ENCODE results near the gene BPTF.
"Not testable (repeated sequence)": the region's sequence is repeated elsewhere in the genome, so short reads cannot be mapped to it uniquely, and the experiment has no call there.

Gene BPTF, protein sequence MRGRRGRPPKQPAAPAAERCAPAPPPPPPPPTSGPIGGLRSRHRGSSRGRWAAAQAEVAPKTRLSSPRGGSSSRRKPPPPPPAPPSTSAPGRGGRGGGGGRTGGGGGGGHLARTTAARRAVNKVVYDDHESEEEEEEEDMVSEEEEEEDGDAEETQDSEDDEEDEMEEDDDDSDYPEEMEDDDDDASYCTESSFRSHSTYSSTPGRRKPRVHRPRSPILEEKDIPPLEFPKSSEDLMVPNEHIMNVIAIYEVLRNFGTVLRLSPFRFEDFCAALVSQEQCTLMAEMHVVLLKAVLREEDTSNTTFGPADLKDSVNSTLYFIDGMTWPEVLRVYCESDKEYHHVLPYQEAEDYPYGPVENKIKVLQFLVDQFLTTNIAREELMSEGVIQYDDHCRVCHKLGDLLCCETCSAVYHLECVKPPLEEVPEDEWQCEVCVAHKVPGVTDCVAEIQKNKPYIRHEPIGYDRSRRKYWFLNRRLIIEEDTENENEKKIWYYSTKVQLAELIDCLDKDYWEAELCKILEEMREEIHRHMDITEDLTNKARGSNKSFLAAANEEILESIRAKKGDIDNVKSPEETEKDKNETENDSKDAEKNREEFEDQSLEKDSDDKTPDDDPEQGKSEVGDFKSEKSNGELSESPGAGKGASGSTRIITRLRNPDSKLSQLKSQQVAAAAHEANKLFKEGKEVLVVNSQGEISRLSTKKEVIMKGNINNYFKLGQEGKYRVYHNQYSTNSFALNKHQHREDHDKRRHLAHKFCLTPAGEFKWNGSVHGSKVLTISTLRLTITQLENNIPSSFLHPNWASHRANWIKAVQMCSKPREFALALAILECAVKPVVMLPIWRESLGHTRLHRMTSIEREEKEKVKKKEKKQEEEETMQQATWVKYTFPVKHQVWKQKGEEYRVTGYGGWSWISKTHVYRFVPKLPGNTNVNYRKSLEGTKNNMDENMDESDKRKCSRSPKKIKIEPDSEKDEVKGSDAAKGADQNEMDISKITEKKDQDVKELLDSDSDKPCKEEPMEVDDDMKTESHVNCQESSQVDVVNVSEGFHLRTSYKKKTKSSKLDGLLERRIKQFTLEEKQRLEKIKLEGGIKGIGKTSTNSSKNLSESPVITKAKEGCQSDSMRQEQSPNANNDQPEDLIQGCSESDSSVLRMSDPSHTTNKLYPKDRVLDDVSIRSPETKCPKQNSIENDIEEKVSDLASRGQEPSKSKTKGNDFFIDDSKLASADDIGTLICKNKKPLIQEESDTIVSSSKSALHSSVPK (N-terminal part only)

DNA sequence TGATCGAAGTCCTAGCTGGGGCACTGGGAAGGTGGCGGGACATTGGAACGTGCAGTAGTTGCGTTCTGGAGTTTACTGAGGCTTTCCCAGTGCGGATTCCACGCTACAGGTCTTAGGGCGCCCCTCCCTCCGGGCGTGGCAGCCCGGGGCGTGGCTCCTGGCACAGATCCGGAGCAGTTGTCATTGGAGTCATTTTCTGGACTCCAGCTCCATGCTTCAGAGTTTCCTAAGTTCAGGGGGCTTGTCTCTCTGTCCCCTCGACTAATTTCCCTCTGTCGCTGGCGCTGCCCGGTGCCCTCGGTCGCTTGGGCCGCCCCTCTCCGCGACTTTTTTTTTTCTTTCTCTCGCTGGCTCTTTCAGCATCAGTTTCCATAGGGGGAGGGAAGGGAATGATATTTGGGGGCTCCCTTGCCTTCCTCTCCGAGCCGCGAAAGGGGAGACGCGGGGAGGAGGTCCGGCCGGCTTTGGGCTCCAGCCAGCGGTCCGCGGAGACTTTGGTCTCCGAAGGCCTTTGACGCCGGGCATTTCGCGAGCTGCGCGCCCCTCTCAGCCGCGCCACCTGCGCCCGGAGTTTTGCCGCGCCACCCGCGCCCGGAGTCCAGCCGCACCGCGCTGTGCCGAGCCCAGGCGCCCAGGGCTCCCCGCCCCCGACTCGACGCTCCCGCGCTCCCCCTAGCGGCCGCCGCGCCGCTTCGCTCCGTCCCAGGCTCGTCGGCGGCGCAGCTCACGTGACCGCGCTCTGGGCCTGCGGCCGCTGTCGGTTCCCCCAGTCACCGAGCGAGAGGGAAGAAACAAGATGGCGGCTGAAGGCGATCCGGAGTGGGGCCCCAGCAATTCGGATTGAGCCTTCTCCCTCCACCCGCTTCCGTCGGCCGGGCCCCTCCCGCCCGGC is at the start of gene BPTF:
Gene BPTF (plus strand): TSS at position 769 of the 892 bp plus-strand sequence. CDS start 222 bp downstream, outside the sequence.
- peak; percentile 85 to 89 for DNase-seq (ENCODE audit: low read depth in 2 of 2)

DNA sequence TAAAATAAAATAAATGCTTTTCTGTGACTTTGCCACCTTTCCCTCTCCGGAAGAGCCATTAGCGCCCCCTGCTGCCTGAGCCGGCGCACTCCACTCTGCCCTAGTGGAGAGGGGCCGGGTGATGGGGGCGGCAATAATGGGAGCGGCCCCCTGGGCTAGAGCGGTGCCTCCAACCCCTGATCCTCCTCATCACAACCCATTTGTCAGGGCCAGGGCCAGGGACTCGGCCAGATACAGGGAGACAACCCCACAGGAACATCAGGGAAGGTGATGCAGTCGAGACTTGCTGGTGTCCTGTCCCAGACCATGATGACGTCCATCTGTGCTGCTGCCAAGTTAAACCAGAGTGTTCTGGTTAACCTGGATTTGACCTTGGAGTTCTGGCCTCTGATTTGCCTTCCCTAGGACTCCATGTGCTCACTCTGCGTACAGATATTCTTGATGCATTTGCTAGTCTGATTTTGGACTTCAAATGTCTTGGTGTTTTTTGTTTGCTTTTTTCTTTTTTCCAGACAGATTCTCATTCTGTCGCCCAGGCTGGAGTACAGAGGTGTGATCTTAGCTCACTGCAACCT is 46.1 kb upstream of the BPTF start:
- peak in 1 of 2 donors; percentile 10 for DNase-seq (ENCODE audit: low read depth in 2 of 2)

DNA sequence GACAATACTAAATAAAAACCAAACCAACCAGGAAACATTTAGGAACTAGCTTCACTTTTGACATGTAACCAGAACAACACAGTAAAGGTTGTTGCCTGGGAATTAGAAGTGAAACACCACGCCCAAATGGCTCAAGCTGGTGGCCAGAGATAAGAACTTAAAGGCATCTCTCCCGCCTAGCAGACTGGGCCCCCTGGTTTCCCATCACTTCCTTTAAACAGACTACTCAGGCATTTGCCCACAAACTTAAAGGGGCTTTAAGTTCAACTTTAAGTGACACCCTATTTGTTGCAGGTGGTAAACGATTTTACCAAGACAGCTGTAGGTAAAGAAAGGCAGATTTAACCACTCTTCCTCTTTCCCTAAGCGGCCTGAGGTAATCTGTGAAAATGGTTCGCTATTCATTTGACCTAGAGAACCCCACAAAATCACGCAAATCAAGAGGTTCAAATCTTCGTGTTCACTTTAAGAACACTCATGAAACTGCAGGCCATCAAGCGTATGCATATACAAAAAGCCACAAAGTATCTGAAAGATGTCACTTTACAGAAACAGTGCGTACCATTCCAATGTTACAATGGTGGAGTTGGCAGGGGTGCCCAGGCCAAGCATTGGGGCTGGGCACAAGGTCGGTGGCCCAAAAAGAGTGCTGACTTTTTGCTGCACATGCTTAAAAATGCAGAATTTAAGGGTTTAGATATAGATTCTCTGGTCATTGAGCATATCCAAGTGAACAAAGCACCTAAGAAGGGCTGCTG is 40.8 kb upstream of the BPTF start:
- DNase-seq (ENCODE audit: low read depth in 2 of 2) = no peak

DNA sequence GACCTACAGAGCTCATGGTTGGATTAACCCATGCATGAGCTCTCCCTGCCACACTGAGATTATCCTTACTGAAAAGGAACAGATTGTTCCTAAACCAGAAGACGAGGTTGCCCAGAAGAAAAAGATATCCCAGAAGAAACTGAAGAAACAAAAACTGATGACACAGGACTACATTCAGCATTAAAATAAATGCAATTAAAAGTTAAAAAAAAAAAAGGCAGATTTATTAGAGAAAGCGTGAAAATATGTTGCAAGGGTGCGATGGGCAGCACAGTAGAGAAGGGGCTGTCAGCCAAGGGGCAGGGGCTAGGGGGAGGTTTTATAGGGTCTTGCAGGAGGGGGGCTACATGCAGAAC is 40.2 kb upstream of the BPTF start:
- DNase-seq (ENCODE audit: low read depth in 2 of 2) = no peak

DNA sequence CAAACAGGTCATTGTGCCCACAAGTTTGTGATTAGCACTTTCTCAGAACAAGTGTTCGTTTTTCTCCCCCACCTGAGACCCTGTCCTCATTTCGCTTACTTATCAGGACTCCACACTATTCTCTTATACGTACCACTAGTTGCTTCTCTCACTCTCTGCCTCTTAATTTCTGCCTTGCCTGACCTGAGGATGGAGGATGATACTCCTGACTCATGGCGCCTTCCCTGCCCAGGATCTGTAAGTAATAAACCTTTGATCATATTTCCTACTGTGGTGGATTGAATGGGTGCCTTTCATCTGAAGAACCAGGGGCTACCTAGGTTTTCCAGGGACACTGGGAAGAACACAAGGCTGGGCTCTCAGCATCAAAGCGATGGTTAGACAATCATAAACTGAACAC is 39.8 kb upstream of the BPTF start:
- DNase-seq (ENCODE audit: low read depth in 2 of 2) = no peak

DNA sequence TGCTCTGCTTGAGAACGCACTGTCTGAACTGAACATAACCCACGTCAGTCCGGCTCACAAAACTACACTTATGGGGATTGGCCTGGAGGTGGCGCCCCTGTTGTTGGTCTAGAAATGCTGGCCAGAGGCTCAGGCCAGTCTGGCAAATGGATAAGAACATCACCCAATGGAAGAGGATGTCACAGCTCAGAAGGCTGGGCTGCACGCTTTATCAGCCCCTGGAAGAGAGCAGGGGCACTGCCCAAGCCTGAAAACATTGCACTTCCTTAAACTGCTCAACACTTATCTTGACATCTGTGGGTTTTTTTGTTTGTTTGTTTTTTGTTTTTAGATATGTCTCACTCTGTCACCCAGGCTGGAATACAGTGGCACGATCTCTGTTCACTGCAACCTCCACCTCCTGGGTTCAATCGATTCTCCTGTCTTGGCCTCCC is 24.8 kb upstream of the BPTF start:
- DNase-seq (ENCODE audit: low read depth in 2 of 2) = peak; percentile 20 to 34

DNA sequence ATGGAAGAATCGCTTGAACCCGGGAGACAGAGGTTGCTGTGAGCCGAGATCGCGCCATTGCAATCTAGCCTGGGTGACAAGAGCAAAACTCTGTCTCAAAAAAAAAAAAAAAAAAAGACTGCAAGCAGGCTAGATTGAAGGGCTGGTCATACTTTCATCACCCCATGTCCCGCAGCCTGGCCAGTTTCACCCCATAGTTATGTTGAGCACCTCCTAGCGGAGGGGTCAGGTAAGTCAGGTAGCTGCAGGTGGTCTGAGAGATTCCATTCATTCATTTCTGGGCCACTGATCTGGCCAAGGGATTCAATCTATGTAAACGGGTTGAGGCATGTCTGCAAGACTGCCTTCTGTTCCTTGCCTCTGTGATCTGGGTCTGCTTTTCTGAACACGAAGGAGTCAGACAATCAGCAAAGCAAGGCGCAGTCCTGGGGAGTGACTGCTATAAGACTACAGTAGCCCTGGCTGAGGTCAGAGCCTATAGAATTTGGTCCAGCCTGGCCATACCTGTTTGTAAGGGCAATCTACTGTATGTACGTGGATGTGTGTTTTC is 23.6 kb upstream of the BPTF start:
- DNase-seq (ENCODE audit: low read depth in 2 of 2) = no peak

DNA sequence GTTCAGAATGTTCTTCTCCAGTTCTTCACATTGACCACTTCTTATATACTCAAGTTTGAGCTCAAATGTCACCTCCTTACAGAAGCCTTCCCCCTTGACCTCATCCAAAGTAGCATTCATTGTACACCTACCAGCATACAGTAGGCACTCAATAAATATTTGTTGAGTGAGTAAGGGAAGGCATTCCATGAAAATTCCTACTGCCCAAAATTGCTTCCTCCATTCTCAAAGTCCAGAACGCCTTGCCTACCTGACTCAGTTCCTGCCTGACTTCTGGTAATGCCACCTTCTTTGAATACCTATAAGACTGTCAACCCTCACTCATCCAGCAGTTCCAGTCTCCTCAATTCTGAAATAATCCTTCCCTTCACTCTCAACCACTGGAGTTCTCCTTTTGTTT is 14.8 kb upstream of the BPTF start:
- no peak for DNase-seq (ENCODE audit: low read depth in 2 of 2)

DNA sequence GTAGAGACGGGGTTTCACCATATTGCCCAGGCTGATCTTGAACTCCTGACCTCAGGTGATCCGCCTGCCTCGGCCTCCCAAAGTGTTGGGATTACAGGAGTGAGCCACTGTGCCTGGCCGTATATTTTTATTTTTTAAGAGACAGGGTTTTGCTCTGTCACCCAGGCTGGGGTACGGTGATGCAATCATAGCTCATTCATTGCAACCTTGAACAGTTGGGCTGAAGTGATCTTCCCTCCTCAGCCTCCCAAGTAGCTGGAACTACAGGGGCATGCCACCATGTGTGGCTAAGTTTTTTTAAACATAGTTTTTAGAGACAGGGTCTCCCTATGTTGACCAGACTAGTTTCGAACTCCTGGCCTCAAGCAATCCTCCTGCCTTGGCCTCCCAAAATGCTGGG is 12.9 kb upstream of the BPTF start:
- not testable (repeated sequence) for DNase-seq (ENCODE audit: low read depth in 2 of 2)

DNA sequence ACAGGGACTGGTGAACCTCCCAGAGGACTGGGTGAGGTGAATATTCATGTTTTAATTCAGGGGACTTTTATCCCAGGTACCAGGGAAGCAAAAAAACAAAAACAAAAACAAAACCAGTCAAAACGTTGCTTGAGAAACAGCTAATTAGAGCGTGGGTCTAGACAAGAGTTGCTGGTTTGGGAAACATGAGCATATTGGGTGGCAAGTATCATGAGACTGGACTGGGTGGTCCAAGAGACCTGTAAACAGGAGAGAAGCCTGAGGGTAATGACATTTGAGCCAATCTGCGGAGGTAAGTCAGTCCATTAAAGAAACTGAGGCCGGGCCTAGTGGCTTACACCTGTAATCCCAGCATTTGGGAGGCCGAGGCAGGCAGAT is 11.5 kb upstream of the BPTF start:
- no peak for DNase-seq (ENCODE audit: low read depth in 2 of 2)

DNA sequence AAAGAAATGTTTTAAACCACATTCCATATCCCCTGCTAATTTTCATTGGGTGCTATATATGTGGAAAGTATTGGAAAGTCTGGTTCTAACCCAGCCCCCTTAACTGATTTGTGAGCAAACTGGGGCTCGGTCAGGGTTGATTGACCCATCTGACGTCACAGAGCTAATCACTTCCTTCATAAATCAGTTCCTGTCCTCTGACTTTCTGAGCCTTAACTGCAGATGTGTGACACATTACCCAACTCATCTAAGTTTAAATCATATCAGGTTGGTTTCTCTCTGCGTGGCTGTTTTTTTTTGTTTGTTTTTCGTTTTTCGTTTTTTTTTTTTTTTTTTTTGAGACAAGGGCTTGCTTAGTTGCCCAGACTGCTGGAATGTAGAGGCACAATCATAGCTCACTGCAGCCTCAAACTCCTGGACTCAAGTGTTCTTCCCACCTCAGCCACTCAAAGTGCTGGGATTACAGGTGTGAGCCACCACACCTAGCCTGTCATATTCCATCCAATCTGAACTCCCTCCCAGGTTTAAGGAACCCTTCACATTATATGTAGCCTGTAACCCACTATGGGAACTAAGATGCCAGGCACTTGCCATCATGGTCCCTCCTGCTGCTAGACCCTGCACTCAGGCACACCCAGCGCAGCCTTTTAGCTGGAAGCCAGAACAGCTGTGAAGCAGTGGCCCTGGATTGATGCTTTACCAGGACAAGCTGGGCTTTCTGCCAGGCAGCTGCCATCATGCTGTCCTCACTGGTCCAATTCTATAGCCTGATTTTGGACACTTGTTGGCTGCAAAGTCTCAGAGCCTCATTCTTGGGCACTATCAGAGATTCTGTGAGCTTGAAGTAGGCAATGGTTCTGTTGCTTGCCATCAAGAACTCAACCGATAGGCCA is 6.9 kb upstream of the BPTF start:
- no peak for DNase-seq (ENCODE audit: low read depth in 2 of 2)

DNA sequence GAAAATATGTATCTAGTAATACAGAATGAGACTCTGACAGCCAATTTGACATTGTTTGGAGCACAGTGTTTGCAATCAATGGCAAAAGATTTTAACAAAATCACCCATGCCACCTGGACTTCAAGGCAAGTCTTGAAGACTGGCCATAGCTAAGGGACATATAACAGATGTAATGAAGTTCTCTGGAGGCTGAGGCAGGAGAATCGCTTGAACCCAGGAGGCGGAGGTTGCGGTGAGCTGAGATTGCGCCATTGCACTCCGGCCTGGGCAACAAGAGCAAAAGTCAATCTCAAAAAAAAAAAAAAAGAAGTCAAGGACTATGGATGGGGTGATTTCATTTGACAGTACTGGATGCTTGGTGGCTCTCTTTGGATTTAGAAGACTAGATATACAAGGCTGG is 5.6 kb upstream of the BPTF start:
- no peak for DNase-seq (ENCODE audit: low read depth in 2 of 2)

DNA sequence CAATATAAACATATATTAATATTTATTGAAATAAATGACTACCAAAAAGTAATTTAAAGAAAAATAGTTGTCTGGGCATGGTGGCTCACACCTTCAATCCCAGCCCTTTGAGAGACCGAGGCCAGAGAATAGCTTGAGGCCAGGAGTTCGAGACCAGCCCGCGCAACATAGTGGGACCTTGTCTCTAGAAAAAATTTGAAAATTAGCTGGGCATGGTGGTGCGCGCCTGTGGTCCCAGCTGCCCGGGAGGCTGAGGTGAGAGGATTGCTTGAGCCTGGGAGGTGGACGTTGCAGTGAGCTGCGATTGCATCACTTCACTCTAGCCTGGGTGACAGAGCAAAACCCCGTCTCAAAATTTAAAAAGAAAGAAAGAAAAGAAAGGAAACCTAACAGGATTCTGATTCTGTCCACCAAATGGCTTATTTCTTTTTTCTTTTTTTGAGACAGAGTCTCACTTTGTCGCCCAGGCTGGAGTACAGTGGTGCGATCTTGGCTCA is 3.4 kb upstream of the BPTF start:
- no peak for DNase-seq (ENCODE audit: low read depth in 2 of 2)

DNA sequence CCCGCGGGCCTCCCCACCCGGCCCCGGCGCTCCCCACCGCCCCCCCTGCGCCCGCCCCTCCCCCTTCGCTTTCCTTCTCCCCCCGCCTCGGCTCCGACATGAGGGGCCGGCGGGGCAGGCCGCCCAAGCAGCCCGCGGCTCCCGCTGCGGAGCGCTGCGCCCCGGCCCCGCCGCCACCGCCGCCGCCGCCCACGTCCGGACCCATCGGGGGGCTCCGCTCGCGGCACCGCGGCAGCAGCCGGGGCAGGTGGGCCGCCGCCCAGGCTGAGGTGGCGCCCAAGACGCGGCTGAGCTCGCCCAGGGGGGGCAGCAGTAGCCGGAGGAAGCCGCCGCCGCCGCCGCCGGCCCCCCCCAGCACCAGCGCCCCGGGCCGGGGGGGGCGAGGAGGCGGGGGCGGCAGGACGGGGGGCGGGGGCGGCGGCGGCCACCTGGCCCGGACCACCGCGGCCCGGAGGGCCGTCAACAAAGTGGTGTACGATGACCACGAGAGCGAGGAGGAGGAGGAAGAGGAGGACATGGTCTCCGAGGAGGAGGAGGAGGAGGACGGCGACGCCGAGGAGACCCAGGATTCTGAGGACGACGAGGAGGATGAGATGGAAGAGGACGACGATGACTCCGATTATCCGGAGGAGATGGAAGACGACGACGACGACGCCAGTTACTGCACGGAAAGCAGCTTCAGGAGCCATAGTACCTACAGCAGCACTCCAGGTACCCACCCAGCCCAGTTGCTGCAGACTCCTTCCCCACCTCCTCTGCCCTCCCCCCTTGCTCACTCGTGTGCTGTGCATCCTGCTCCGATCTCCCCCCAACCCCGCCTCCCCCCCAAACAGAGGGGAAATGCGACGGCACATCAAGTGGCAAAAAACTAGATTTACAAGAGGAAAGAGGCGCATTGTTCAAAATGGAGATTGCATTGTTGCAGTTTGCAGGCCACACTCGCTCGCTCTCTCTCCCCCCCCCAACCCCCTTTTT is 611 bp downstream of the BPTF start:
- peak; percentile 17 to 25 for DNase-seq (ENCODE audit: low read depth in 2 of 2)

DNA sequence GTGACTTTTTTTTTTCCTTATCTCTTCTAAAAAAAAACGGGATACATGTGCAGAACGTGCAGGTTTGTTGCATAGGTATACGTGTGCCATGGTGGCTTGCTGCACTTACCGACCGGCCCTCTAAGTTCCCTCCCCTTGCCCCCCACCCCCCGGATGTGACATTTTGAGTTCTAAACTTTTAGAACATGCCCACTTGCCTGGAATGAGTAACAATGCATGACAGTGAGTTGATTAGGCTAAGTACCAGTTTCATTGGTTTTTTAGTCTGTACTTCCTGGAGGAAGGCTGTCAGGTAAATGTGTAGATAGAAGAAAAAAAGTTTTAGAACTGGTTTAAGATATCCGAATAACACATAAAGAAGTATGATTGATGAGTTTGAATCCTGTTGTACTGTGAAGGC is 4.0 kb downstream of the BPTF start:
- peak; percentile 10 to 30 for DNase-seq (ENCODE audit: low read depth in 2 of 2)

DNA sequence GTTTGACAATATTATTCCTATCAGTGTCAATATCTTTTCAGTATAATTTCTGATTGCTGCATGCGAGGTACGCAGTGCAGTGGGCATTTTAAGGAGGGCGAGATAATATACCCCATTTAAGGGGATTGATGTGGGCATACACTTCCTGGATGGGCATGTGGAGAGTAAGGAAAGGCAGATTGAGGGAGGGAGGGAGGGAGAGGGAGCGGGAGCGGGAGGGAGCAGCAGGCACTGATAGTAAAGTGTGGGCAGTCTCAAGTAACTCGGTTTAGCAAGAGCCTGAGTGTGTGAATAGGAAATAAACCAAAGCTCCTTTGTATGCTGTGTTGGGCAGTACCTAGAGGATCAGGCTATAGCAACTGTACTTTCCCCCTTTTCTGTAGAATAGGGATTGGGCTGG is 5.1 kb downstream of the BPTF start:
- DNase-seq (ENCODE audit: low read depth in 2 of 2) = no peak

DNA sequence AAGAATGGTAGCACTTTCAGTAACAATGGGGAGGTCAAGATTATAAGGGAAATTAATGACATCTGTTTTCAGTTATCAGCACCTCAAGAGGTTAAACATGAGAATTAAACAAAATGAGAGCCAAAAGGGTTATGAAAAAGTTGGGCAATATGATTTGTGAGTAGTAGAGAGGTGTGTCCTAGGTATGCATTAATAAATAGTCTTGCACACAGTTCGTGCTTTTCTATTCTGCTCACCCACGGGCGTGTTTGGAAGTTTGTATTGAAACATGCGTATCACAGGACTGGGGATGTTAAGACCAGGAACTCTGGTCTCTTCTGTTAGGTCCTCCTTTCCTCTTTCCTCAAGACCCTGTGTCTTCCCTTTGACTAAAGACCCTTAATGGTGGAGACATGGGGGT is 6.0 kb downstream of the BPTF start:
- DNase-seq (ENCODE audit: low read depth in 2 of 2) = no peak

Measured in stimulated activated CD8-positive, alpha-beta memory T cell treated with anti-CD3 and anti-CD28 coated beads, Interleukin-15, amount 100 ng/mL, for 48 hours (primary cell).